PC-3 (cell line): Measurements from ENCODE around the gene NEDD9.

Experiments used
- EZH2 ChIP-seq: fragments of 300-600 bp; sonication (generic); IDR thresholded peaks from one replicate; pipeline ENCODE4 v1.6.1; 2017; ENCODE audit warnings: antibody characterized with exemption, mild to moderate bottlenecking, low read length; ENCODE audit not compliant: unreplicated experiment
- EZH2phosphoT487 ChIP-seq: fragments of 300-600 bp; sonication (generic); IDR thresholded peaks from 2 replicates; pipeline ENCODE4 v1.6.1; 2018; ENCODE audit warnings: mild to moderate bottlenecking, antibody characterized with exemption, low read length, borderline replicate concordance
- TF ChIP-seq, protein P1 (sequence below): fragments of 300-600 bp; sonication (generic); conservative IDR thresholded peaks from 2 replicates; pipeline ENCODE4 v1.5.1; 2017; ENCODE audit warnings: antibody characterized with exemption, low read depth, mild to moderate bottlenecking, low read length

GRCh38 chr6:11224252-11224965, 8.1 kb downstream of the NEDD9 start:
- TF ChIP-seq, protein P1, sequence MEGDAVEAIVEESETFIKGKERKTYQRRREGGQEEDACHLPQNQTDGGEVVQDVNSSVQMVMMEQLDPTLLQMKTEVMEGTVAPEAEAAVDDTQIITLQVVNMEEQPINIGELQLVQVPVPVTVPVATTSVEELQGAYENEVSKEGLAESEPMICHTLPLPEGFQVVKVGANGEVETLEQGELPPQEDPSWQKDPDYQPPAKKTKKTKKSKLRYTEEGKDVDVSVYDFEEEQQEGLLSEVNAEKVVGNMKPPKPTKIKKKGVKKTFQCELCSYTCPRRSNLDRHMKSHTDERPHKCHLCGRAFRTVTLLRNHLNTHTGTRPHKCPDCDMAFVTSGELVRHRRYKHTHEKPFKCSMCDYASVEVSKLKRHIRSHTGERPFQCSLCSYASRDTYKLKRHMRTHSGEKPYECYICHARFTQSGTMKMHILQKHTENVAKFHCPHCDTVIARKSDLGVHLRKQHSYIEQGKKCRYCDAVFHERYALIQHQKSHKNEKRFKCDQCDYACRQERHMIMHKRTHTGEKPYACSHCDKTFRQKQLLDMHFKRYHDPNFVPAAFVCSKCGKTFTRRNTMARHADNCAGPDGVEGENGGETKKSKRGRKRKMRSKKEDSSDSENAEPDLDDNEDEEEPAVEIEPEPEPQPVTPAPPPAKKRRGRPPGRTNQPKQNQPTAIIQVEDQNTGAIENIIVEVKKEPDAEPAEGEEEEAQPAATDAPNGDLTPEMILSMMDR = no peak
- TF ChIP-seq EZH2phosphoT487 (no peak), EZH2 (no peak)
